ENCODE measurements around the gene P2RY8.

P2RY8 gene

GRCh38 chrX:1416965-1417760 lies 119.8 kb downstream of the P2RY8 start:
- TF ChIP-seq CTCF (conservative IDR thresholded peaks at IDR 0.05), result no peak
- H3K27ac ChIP-seq, result no peak overlapping the region

GRCh38 chrX:1416327-1416784 lies 120.6 kb downstream of the P2RY8 start:
- H3K27ac ChIP-seq, result no peak overlapping the region
- TF ChIP-seq CTCF (conservative IDR thresholded peaks at IDR 0.05), result no peak
